HEK293 (cell line): ENCODE results near the gene IBTK.

Experiments used
- CTCF ChIA-PET: fragments of 350-600 bp; formaldehyde crosslinking; extraction: SDS; loops from one replicate; lab custom pipeline; 2021; ENCODE audit warnings: antibody characterized with exemption; lab: Yijun Ruan, JAX
- POLR2A ChIA-PET: fragments of 300-600 bp; formaldehyde crosslinking; extraction: SDS; loops from one replicate; lab custom pipeline; 2020; ENCODE audit warnings: antibody characterized with exemption, inconsistent platforms; lab: Yijun Ruan, JAX
- H3K27ac ChIP-seq: fragments of 200-500 bp; sonication (Bioruptor generic); 2 replicates; pipeline ENCODE4 v1.5.1; 2014; ENCODE audit warnings: low read depth, low read length, control low read depth, inconsistent platforms; ENCODE audit errors: extremely low read depth
- H3K36me3 ChIP-seq, 2 experiments: fragments of 200-500 bp in 1 of 2; sonication (Bioruptor generic) in 1 of 2; 1 replicate in 1 of 2; 2 replicates in 1 of 2; pipeline ENCODE4 v1.5.1; 2014 to 2017; ENCODE audit warnings: inconsistent platforms in 2 of 2, low read length in 2 of 2; ENCODE audit not compliant: control insufficient read depth in 2 of 2, insufficient read depth in 1 of 2
- H3K4me1 ChIP-seq: fragments of 200-500 bp; sonication (Bioruptor generic); 2 replicates; pipeline ENCODE4 v1.5.1; 2014; ENCODE audit warnings: mild to moderate bottlenecking, low read length, inconsistent platforms; ENCODE audit not compliant: control insufficient read depth, insufficient read depth
- H3K4me3 ChIP-seq: 2 replicates; pipeline ENCODE4 v1.5.1; 2011; ENCODE audit warnings: low read depth, mild to moderate bottlenecking, control low read depth, low read length, moderate library complexity
- H3K9me3 ChIP-seq: fragments of 200-500 bp; sonication (Bioruptor generic); 2 replicates; pipeline ENCODE4 v1.5.1; 2014; ENCODE audit warnings: low read depth, low read length, inconsistent platforms; ENCODE audit not compliant: control insufficient read depth, insufficient read depth
- GLI4 ChIP-seq: fragments of 450-650 bp; formaldehyde crosslinking; IDR thresholded peaks from 2 replicates; pipeline ENCODE4 v1.5.1; 2016; ENCODE audit warnings: missing biosample characterization, missing genetic modification characterization
- HOXD13 ChIP-seq: sonication (generic); formaldehyde crosslinking; IDR thresholded peaks from 2 replicates; pipeline ENCODE4 v1.8.0; 2022; ENCODE audit warnings: missing genetic modification reagents, borderline replicate concordance
- KLF10 ChIP-seq: fragments of 450-650 bp; IDR thresholded peaks from 2 replicates; pipeline ENCODE4 v1.5.1; 2018; ENCODE audit warnings: missing biosample characterization, mild to moderate bottlenecking, missing genetic modification characterization
- MZF1 ChIP-seq: fragments of 450-650 bp; formaldehyde crosslinking; IDR thresholded peaks from 2 replicates; pipeline ENCODE4 v1.5.1; 2017; ENCODE audit warnings: missing biosample characterization, missing genetic modification characterization, borderline replicate concordance
- WT1 ChIP-seq: fragments of 450-650 bp; formaldehyde crosslinking; IDR thresholded peaks from 2 replicates; pipeline ENCODE4 v1.5.1; 2016; ENCODE audit warnings: missing biosample characterization, missing genetic modification characterization
- YY1 ChIP-seq: fragments of 450-650 bp; formaldehyde crosslinking; IDR thresholded peaks from 2 replicates; pipeline ENCODE4 v1.5.1; 2018; ENCODE audit warnings: missing biosample characterization, missing genetic modification characterization
- ZBTB1 ChIP-seq: fragments of 450-650 bp; formaldehyde crosslinking; IDR thresholded peaks from 2 replicates; pipeline ENCODE4 v1.5.1; 2016; ENCODE audit warnings: missing biosample characterization, missing genetic modification characterization
- ZBTB8A ChIP-seq: fragments of 450-650 bp; formaldehyde crosslinking; IDR thresholded peaks from 2 replicates; pipeline ENCODE4 v1.5.1; 2016; ENCODE audit warnings: missing biosample characterization, missing genetic modification characterization
- ZFP3 ChIP-seq: fragments of 450-650 bp; formaldehyde crosslinking; IDR thresholded peaks from 2 replicates; pipeline ENCODE4 v1.5.1; 2016; ENCODE audit warnings: low read depth, missing biosample characterization, missing genetic modification characterization
- ZFP41 ChIP-seq: fragments of 450-650 bp; formaldehyde crosslinking; IDR thresholded peaks from 2 replicates; pipeline ENCODE4 v1.5.1; 2016; ENCODE audit warnings: missing biosample characterization, missing genetic modification characterization, borderline replicate concordance
- ZNF211 ChIP-seq: fragments of 450-650 bp; formaldehyde crosslinking; IDR thresholded peaks from 2 replicates; pipeline ENCODE4 v1.5.1; 2016; ENCODE audit warnings: low read depth, missing biosample characterization, missing genetic modification characterization
- ZNF24 ChIP-seq: fragments of 450-650 bp; formaldehyde crosslinking; IDR thresholded peaks from 2 replicates; pipeline ENCODE4 v1.5.1; 2016; ENCODE audit warnings: missing biosample characterization, missing genetic modification characterization
- ZNF335 ChIP-seq: fragments of 450-650 bp; formaldehyde crosslinking; conservative IDR thresholded peaks from 2 replicates; pipeline ENCODE4 v1.5.1; 2016; ENCODE audit warnings: missing biosample characterization, missing genetic modification characterization
- ZNF473 ChIP-seq: fragments of 450-650 bp; formaldehyde crosslinking; IDR thresholded peaks from 2 replicates; pipeline ENCODE4 v1.5.1; 2017; ENCODE audit warnings: missing biosample characterization, missing genetic modification characterization
- ZNF501 ChIP-seq: fragments of 450-650 bp; formaldehyde crosslinking; IDR thresholded peaks from 2 replicates; pipeline ENCODE4 v1.5.1; 2016; ENCODE audit warnings: missing biosample characterization, missing genetic modification characterization
- ZNF571 ChIP-seq: fragments of 450-650 bp; formaldehyde crosslinking; IDR thresholded peaks from 2 replicates; pipeline ENCODE4 v1.5.0; 2017; ENCODE audit warnings: missing biosample characterization, missing genetic modification characterization
- ZNF629 ChIP-seq: fragments of 450-650 bp; formaldehyde crosslinking; IDR thresholded peaks from 2 replicates; pipeline ENCODE4 v1.5.1; 2017; ENCODE audit warnings: missing biosample characterization, missing genetic modification characterization
- ZNF670 ChIP-seq: fragments of 450-650 bp; formaldehyde crosslinking; IDR thresholded peaks from 2 replicates; pipeline ENCODE4 v1.5.1; 2016; ENCODE audit warnings: missing biosample characterization, missing genetic modification characterization, low read depth
- TF ChIP-seq, protein P1 (sequence below): fragments of 450-650 bp; formaldehyde crosslinking; IDR thresholded peaks from 2 replicates; pipeline ENCODE4 v1.5.1; 2016; ENCODE audit warnings: missing biosample characterization, missing genetic modification characterization, borderline replicate concordance
- TF ChIP-seq, protein P2 (sequence below): fragments of 450-650 bp; IDR thresholded peaks from 2 replicates; pipeline ENCODE4 v1.5.1; 2018; ENCODE audit warnings: missing biosample characterization, mild to moderate bottlenecking, missing genetic modification characterization
- TF ChIP-seq, protein P3 (sequence below): fragments of 450-650 bp; formaldehyde crosslinking; IDR thresholded peaks from 2 replicates; pipeline ENCODE4 v1.5.1; 2016; ENCODE audit warnings: missing biosample characterization, missing genetic modification characterization
- TF ChIP-seq, protein P4 (sequence below): fragments of 450-650 bp; formaldehyde crosslinking; IDR thresholded peaks from 2 replicates; pipeline ENCODE4 v1.5.1; 2017; ENCODE audit warnings: missing biosample characterization, missing genetic modification characterization
- TF ChIP-seq, protein P5 (sequence below): fragments of 450-650 bp; formaldehyde crosslinking; optimal IDR thresholded peaks from 2 replicates; pipeline ENCODE3; 2016; ENCODE audit warnings: missing biosample characterization, mild to moderate bottlenecking, missing genetic modification characterization
- TF ChIP-seq, protein P6 (sequence below): fragments of 450-650 bp; formaldehyde crosslinking; IDR thresholded peaks from 2 replicates; pipeline ENCODE4 v1.5.1; 2017; ENCODE audit warnings: missing biosample characterization, missing genetic modification characterization

IBTK gene

DNA sequence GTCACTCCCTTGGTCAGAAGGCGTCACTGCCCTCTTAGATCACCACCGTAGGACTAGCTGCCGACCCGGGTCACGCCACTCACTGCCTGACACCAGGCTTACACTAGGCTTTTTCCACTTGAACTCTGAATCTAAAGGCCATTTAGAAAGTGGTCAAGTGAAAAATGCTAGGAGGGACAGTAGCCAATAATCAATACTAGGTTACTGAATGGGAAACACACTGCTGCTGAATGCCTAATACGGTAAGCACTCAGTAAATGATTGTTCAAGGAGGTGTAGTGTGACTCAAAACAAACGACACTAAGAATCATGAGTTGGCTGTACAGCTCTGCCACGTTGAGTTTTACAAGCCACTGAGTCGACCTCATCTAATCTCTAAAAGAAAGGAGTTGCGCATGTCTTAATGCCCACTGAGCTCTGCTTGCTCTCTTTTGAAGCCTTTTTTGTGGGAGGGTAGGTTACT is 760 bp upstream of the IBTK start (continued):
- TF ChIP-seq YY1 (no peak), ZBTB8A (no peak), WT1 (tag by site-specific recombination) (peak; percentile 51), ZNF501 (0 out of 2 replicates have a peak, but pooled peaks have one; percentile 10), ZNF473 (tag by site-specific recombination) (no peak), ZFP3 (no peak), MZF1 (no peak), ZNF335 (peak; percentile 77)
- TF ChIP-seq, protein P1, sequence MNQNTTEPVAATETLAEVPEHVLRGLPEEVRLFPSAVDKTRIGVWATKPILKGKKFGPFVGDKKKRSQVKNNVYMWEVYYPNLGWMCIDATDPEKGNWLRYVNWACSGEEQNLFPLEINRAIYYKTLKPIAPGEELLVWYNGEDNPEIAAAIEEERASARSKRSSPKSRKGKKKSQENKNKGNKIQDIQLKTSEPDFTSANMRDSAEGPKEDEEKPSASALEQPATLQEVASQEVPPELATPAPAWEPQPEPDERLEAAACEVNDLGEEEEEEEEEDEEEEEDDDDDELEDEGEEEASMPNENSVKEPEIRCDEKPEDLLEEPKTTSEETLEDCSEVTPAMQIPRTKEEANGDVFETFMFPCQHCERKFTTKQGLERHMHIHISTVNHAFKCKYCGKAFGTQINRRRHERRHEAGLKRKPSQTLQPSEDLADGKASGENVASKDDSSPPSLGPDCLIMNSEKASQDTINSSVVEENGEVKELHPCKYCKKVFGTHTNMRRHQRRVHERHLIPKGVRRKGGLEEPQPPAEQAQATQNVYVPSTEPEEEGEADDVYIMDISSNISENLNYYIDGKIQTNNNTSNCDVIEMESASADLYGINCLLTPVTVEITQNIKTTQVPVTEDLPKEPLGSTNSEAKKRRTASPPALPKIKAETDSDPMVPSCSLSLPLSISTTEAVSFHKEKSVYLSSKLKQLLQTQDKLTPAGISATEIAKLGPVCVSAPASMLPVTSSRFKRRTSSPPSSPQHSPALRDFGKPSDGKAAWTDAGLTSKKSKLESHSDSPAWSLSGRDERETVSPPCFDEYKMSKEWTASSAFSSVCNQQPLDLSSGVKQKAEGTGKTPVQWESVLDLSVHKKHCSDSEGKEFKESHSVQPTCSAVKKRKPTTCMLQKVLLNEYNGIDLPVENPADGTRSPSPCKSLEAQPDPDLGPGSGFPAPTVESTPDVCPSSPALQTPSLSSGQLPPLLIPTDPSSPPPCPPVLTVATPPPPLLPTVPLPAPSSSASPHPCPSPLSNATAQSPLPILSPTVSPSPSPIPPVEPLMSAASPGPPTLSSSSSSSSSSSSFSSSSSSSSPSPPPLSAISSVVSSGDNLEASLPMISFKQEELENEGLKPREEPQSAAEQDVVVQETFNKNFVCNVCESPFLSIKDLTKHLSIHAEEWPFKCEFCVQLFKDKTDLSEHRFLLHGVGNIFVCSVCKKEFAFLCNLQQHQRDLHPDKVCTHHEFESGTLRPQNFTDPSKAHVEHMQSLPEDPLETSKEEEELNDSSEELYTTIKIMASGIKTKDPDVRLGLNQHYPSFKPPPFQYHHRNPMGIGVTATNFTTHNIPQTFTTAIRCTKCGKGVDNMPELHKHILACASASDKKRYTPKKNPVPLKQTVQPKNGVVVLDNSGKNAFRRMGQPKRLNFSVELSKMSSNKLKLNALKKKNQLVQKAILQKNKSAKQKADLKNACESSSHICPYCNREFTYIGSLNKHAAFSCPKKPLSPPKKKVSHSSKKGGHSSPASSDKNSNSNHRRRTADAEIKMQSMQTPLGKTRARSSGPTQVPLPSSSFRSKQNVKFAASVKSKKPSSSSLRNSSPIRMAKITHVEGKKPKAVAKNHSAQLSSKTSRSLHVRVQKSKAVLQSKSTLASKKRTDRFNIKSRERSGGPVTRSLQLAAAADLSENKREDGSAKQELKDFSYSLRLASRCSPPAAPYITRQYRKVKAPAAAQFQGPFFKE, result no peak

DNA sequence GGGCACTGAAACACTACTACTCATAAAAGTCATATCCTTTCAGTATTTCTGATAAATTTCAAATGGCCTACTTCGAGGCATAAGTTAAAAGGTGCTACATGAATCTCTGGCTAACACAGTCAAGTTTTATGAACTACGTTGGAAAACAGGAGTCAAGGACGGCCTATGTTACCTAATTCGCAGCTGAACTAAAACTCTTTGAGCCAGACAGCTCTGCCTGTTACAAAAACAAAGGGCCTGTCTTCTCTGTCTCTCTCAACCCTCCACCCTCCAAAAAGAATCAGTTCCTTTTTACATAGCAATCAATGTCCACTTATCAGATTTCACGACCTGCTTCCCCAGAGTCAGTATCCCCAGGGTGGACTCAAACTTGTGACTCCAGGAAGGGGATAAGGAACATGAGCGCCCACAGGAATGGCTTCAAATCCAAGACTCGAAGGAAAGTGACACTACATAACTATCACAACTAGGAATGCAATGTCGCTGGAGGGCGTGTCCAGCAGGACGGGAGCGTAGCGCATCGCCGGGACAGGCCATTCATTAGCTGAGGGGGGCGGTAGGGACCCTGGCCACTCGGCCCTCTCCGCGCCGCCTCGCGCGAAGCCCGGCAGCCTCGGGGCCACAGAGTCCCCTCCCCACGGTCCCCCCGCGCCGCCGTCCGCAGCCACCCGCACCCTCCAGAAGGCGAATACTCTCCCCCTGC is 591 bp downstream of the IBTK start:
- Histone ChIP-seq H3K27ac (peak overlapping the region; percentile 84), H3K4me3 (peak overlapping the region; percentile 78), H3K36me3 (peaks cover 0 to 16% of the 10 kb centered on the region in 2 experiments; a peak in 2 of 3 replicates), H3K9me3 (no peaks in the 10 kb centered on the region), H3K4me1 (peaks cover 10% of the 10 kb centered on the region; the same call in 1 of the 2 replicates)
- POLR2A ChIA-PET, result interaction anchor here (0.8 to 1.3 kb wide), 4 partner anchors 10 to 116 kb away, joined by 3 to 5 read pairs (median 4); partner anchors contain the start of gene TPBG
- CTCF ChIA-PET, result interaction anchor here (1.7 to 3.8 kb wide), 2 partner anchors 24 to 819 kb away, joined by 8 to 19 read pairs; partner anchors contain the start of gene UBE3D
- TF ChIP-seq KLF10 (tag by site-specific recombination) (no peak; the same call in 1 of the 2 replicates), ZNF24 (tag by site-specific recombination) (no peak), ZNF211 (no peak), ZNF670 (tag by site-specific recombination) (no peak), ZBTB1 (tag by site-specific recombination) (no peak), ZNF571 (tag by site-specific recombination) (no peak), ZFP41 (tag by site-specific recombination) (no peak), GLI4 (tag by site-specific recombination) (no peak), ZNF629 (tag by site-specific recombination) (no peak), HOXD13 (no peak)
- TF ChIP-seq, protein P2, sequence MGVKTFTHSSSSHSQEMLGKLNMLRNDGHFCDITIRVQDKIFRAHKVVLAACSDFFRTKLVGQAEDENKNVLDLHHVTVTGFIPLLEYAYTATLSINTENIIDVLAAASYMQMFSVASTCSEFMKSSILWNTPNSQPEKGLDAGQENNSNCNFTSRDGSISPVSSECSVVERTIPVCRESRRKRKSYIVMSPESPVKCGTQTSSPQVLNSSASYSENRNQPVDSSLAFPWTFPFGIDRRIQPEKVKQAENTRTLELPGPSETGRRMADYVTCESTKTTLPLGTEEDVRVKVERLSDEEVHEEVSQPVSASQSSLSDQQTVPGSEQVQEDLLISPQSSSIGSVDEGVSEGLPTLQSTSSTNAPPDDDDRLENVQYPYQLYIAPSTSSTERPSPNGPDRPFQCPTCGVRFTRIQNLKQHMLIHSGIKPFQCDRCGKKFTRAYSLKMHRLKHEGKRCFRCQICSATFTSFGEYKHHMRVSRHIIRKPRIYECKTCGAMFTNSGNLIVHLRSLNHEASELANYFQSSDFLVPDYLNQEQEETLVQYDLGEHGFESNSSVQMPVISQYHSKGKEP, result no peak
- TF ChIP-seq, protein P3, sequence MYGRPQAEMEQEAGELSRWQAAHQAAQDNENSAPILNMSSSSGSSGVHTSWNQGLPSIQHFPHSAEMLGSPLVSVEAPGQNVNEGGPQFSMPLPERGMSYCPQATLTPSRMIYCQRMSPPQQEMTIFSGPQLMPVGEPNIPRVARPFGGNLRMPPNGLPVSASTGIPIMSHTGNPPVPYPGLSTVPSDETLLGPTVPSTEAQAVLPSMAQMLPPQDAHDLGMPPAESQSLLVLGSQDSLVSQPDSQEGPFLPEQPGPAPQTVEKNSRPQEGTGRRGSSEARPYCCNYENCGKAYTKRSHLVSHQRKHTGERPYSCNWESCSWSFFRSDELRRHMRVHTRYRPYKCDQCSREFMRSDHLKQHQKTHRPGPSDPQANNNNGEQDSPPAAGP (tag by site-specific recombination), result peak; percentile 69; the same call in 1 of the 2 replicates
- TF ChIP-seq, protein P4, sequence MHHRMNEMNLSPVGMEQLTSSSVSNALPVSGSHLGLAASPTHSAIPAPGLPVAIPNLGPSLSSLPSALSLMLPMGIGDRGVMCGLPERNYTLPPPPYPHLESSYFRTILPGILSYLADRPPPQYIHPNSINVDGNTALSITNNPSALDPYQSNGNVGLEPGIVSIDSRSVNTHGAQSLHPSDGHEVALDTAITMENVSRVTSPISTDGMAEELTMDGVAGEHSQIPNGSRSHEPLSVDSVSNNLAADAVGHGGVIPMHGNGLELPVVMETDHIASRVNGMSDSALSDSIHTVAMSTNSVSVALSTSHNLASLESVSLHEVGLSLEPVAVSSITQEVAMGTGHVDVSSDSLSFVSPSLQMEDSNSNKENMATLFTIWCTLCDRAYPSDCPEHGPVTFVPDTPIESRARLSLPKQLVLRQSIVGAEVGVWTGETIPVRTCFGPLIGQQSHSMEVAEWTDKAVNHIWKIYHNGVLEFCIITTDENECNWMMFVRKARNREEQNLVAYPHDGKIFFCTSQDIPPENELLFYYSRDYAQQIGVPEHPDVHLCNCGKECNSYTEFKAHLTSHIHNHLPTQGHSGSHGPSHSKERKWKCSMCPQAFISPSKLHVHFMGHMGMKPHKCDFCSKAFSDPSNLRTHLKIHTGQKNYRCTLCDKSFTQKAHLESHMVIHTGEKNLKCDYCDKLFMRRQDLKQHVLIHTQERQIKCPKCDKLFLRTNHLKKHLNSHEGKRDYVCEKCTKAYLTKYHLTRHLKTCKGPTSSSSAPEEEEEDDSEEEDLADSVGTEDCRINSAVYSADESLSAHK (tag by site-specific recombination), result no peak
- TF ChIP-seq, protein P5, sequence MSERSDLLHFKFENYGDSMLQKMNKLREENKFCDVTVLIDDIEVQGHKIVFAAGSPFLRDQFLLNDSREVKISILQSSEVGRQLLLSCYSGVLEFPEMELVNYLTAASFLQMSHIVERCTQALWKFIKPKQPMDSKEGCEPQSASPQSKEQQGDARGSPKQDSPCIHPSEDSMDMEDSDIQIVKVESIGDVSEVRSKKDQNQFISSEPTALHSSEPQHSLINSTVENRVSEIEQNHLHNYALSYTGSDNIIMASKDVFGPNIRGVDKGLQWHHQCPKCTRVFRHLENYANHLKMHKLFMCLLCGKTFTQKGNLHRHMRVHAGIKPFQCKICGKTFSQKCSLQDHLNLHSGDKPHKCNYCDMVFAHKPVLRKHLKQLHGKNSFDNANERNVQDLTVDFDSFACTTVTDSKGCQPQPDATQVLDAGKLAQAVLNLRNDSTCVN, result peak; percentile 65
- TF ChIP-seq, protein P6, sequence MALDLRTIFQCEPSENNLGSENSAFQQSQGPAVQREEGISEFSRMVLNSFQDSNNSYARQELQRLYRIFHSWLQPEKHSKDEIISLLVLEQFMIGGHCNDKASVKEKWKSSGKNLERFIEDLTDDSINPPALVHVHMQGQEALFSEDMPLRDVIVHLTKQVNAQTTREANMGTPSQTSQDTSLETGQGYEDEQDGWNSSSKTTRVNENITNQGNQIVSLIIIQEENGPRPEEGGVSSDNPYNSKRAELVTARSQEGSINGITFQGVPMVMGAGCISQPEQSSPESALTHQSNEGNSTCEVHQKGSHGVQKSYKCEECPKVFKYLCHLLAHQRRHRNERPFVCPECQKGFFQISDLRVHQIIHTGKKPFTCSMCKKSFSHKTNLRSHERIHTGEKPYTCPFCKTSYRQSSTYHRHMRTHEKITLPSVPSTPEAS (tag by site-specific recombination), result no peak
